Measurements from ENCODE around the gene RGS9BP. TPM values are rescaled to one million over a fixed set of nuclear protein-coding genes. Genes with fewer than 3 reads are reported as not detected.

Gene RGS9BP
- total RNA-seq, 4 donors from 2014 or later: 0.16 to 0.51 TPM; not detected in 2

GRCh38 chr19:32676895-32677359 is 1.3 kb downstream of the RGS9BP start:
- TF ChIP-seq CTCF (IDR thresholded peaks at IDR 0.05; ENCODE audit: low read depth): no peak

GRCh38 chr19:32677657-32678056 is 2.0 kb downstream of the RGS9BP start:
- no peak for TF ChIP-seq CTCF (IDR thresholded peaks at IDR 0.05; ENCODE audit: low read depth)

- no peak for TF ChIP-seq CTCF (IDR thresholded peaks at IDR 0.05; ENCODE audit: low read depth)
These were observed 5.3 kb downstream of the RGS9BP start for GRCh38 chr19:32680986-32681385.

- TF ChIP-seq CTCF (IDR thresholded peaks at IDR 0.05; ENCODE audit: low read depth): no peak
These were observed 6.7 kb downstream of the RGS9BP start for GRCh38 chr19:32682317-32682716.

- no peak for TF ChIP-seq CTCF (IDR thresholded peaks at IDR 0.05; ENCODE audit: low read depth)
These were observed 11.3 kb downstream of the RGS9BP start for GRCh38 chr19:32686847-32687475.

- no peak for TF ChIP-seq CTCF (IDR thresholded peaks at IDR 0.05; ENCODE audit: low read depth)
These were observed 12.0 kb downstream of the RGS9BP start for GRCh38 chr19:32687681-32688080.

GRCh38 chr19:32688311-32688710 is 12.7 kb downstream of the RGS9BP start:
- no peak for TF ChIP-seq CTCF (IDR thresholded peaks at IDR 0.05; ENCODE audit: low read depth)
